GM19455 (cell line): ENCODE measurements around the gene PEX11G.
A peak's percentile ranks its signal among the peaks of the same experiment; 100 is the strongest.

ENCODE experiments used
- ATAC-seq: cut with Tn5 transposase; IDR thresholded peaks from one replicate; pipeline ENCODE4 v1.9.1; 2021; ENCODE audit not compliant: unreplicated experiment

PEX11G gene

GRCh38 chr19:7522072-7522922, 33.5 kb upstream of the PEX11G start, which contains the start of gene MCOLN1:
Gene MCOLN1 (plus strand): TSS chr19:7522624. CDS start chr19:7522751, 127 bp downstream.
- peak; percentile 71 for ATAC-seq

GRCh38 chr19:7521551-7522071, 32.8 kb upstream of the PEX11G start:
- ATAC-seq: no peak

- ATAC-seq: no peak
Observed at GRCh38 chr19:7520131-7521051, 31.6 kb upstream of the PEX11G start.

- ATAC-seq: no peak
Observed at GRCh38 chr19:7519361-7520130, 30.7 kb upstream of the PEX11G start.

GRCh38 chr19:7516878-7517277, 28.0 kb upstream of the PEX11G start:
- no peak for ATAC-seq

- no peak for ATAC-seq
Observed at GRCh38 chr19:7516333-7516732, 27.5 kb upstream of the PEX11G start.

GRCh38 chr19:7515645-7516151, 26.9 kb upstream of the PEX11G start, which contains the start of gene ZNF358:
Gene ZNF358 (plus strand): TSS chr19:7516103. CDS start chr19:7519243, 3,140 bp downstream.
- ATAC-seq: no peak

- no peak for ATAC-seq
Observed at GRCh38 chr19:7515110-7515644, 26.3 kb upstream of the PEX11G start.

- no peak for ATAC-seq
Observed at GRCh38 chr19:7513809-7514642, 25.2 kb upstream of the PEX11G start.

- ATAC-seq: no peak
Observed at GRCh38 chr19:7512400-7512851, 23.6 kb upstream of the PEX11G start.

- no peak for ATAC-seq
Observed at GRCh38 chr19:7509625-7510024, 20.8 kb upstream of the PEX11G start.

- ATAC-seq: no peak
Observed at GRCh38 chr19:7507884-7508283, 19.0 kb upstream of the PEX11G start.

- no peak for ATAC-seq
Observed at GRCh38 chr19:7506385-7507328, 17.8 kb upstream of the PEX11G start.

- ATAC-seq: no peak
Observed at GRCh38 chr19:7505682-7506384, 17.0 kb upstream of the PEX11G start.

GRCh38 chr19:7505288-7505681, 16.4 kb upstream of the PEX11G start:
- ATAC-seq: no peak

- ATAC-seq: no peak
Observed at GRCh38 chr19:7504684-7505083, 15.8 kb upstream of the PEX11G start.

- no peak for ATAC-seq
Observed at GRCh38 chr19:7502552-7502951, 13.7 kb upstream of the PEX11G start.
